Suprapubic skin (tissue), 4 donors: Measurements from ENCODE around the gene JUND. TPM values are rescaled to one million over a fixed set of nuclear protein-coding genes. Genes with fewer than 3 reads are reported as not detected.

Source experiments
- DNase-seq, 2 donors: peaks; one replicate each; pipeline ENCODE4 v3.0.0-alpha.2; 2019; ENCODE audit warnings: low spot score in 2 of 2
- H3K27ac ChIP-seq: fragments of 200-600 bp; sonication (generic); one replicate; pipeline ENCODE4 v1.5.1; 2019
- H3K27me3 ChIP-seq: fragments of 200-600 bp; sonication (generic); one replicate; pipeline ENCODE4 v1.5.1; 2019
- H3K36me3 ChIP-seq: fragments of 200-600 bp; sonication (generic); one replicate; pipeline ENCODE4 v1.5.1; 2019
- H3K4me1 ChIP-seq: fragments of 200-600 bp; sonication (generic); one replicate; pipeline ENCODE4 v1.5.1; 2019
- H3K4me3 ChIP-seq: fragments of 200-600 bp; sonication (generic); one replicate; pipeline ENCODE4 v1.5.1; 2019; ENCODE audit warnings: mild to moderate bottlenecking
- H3K9me3 ChIP-seq: fragments of 200-600 bp; sonication (generic); one replicate; pipeline ENCODE4 v1.5.1; 2019
- EP300 ChIP-seq: sonication (generic); formaldehyde crosslinking; IDR thresholded peaks from one replicate; pipeline ENCODE4 v1.6.1; 2017; ENCODE audit warnings: antibody characterized with exemption
- POLR2A ChIP-seq, 2 donors: fragments of 450-650 bp; IDR thresholded peaks; one replicate each; pipeline ENCODE4 v1.6.1; 2017; ENCODE audit warnings: antibody characterized with exemption in 2 of 2, mild to moderate bottlenecking in 2 of 2, moderate library complexity in 2 of 2
- POLR2AphosphoS5 ChIP-seq, 3 donors: sonication (generic); formaldehyde crosslinking; IDR thresholded peaks; one replicate each; pipeline ENCODE4 v1.6.1; 2017; ENCODE audit warnings: antibody characterized with exemption in 3 of 3
- WGBS: methylation state at CpG from one replicate; pipeline ENCODE4 v1.1.5; 2018; 5-methylcytosine and 5-hydroxymethylcytosine counted together
- total RNA-seq, 4 donors: library from RNA; depleted of rRNA; stranded (reverse); fragments of >200 nt; gene quantifications; one replicate each; pipeline ENCODE4 v1.1.0, GENCODE V29; 2016
- TF ChIP-seq, protein P1 (sequence below), 2 donors: fragments of 200-600 bp in 1 of 2; fragments of 450-650 bp in 1 of 2; sonication (generic) in 1 of 2; IDR thresholded peaks; one replicate each; pipeline ENCODE4 v1.5.1; 2016 to 2019; ENCODE audit warnings: antibody characterized with exemption in 2 of 2, mild to moderate bottlenecking in 1 of 2, moderate library complexity in 1 of 2

Gene JUND
- total RNA-seq, 4 donors from 2014 or later: 330 to 579 (median 396) TPM

DNA sequence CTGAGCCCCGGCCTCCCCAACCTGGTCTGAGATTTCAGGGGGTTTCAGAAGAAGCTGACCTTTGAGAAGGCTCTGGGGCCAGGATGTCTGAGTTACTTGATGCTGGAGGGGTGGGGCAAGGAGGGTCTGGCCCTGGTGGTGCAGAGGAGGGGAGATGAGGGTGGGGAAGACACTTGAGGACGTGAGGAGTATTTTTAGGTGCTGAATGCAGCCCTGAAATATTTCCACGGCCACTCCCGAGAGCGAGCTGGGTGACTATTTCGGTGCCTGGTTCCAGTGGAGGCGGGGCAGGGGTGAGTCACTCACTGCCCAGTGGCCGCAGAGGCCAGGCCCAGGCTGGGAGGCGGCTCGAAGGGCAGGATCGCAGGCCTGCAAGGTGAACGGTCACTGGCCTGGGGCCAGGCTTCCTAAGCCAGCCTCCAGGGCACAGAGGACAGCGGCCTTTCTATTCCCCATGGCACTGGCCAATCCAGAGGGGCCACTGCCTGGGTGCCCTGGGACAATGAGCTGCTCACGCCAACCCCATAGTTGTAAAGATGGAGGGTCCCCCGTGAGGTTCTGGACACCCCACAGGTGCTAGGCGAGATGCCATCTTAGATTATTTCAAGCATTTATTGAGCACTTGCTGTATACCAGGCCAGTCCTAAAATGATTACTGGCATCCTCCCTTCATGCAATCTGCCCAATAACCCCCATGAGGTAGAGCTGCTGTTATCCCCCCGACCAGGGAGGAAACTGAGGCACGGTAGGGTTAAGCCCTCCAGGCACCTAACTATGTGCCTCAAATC, 19.7 kb upstream of the JUND start:
- DNase-seq: peak in 1 of 2 donors; percentile 90
- Histone ChIP-seq H3K27me3 (no peaks in the 10 kb centered on the region), H3K9me3 (no peaks in the 10 kb centered on the region), H3K4me1 (peaks cover 50% of the 10 kb centered on the region), H3K27ac (peak overlapping the region; percentile 72), H3K36me3 (no peaks in the 10 kb centered on the region), H3K4me3 (no peak overlapping the region)
- 50% methylated on average over 11 of the region's 18 CpGs for WGBS
- peak in 1 of 3 donors; percentile 12 for TF ChIP-seq POLR2AphosphoS5 (IDR thresholded peaks at IDR 0.05)
- TF ChIP-seq, protein P1, sequence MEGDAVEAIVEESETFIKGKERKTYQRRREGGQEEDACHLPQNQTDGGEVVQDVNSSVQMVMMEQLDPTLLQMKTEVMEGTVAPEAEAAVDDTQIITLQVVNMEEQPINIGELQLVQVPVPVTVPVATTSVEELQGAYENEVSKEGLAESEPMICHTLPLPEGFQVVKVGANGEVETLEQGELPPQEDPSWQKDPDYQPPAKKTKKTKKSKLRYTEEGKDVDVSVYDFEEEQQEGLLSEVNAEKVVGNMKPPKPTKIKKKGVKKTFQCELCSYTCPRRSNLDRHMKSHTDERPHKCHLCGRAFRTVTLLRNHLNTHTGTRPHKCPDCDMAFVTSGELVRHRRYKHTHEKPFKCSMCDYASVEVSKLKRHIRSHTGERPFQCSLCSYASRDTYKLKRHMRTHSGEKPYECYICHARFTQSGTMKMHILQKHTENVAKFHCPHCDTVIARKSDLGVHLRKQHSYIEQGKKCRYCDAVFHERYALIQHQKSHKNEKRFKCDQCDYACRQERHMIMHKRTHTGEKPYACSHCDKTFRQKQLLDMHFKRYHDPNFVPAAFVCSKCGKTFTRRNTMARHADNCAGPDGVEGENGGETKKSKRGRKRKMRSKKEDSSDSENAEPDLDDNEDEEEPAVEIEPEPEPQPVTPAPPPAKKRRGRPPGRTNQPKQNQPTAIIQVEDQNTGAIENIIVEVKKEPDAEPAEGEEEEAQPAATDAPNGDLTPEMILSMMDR (IDR thresholded peaks at IDR 0.05): no peak
- no peak for TF ChIP-seq POLR2A (IDR thresholded peaks at IDR 0.05)

DNA sequence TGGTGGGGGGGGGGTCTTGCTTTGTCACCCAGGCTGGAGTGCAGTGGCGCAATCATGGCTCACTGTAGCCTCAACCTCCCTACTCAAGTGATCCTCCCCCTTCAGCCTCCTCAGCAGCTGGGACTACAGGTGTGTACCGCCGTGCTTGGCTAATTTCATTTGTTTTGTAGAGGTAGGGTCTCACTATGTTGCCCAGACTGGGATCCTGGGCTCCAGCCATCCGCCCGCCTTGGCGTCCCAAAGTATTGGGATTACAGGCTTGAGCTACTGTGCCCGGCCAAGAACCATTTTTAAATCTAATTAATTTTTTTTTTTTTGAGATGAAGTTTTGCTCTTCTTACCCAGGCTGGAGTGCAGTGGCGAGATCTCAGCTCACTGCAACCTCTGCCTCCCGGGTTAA, 18.2 kb upstream of the JUND start:
- WGBS: 93% methylated on average over 9 of the region's 9 CpGs
- Histone ChIP-seq H3K4me1 (peaks cover 39% of the 10 kb centered on the region), H3K36me3 (no peaks in the 10 kb centered on the region), H3K27ac (no peak overlapping the region), H3K9me3 (no peaks in the 10 kb centered on the region), H3K27me3 (no peaks in the 10 kb centered on the region), H3K4me3 (no peak overlapping the region)
- TF ChIP-seq EP300 (no peak), POLR2A (IDR thresholded peaks at IDR 0.05) (no peak), POLR2AphosphoS5 (IDR thresholded peaks at IDR 0.05) (no peak)
- TF ChIP-seq, protein P1 (IDR thresholded peaks at IDR 0.05): no peak
- DNase-seq: no peak

DNA sequence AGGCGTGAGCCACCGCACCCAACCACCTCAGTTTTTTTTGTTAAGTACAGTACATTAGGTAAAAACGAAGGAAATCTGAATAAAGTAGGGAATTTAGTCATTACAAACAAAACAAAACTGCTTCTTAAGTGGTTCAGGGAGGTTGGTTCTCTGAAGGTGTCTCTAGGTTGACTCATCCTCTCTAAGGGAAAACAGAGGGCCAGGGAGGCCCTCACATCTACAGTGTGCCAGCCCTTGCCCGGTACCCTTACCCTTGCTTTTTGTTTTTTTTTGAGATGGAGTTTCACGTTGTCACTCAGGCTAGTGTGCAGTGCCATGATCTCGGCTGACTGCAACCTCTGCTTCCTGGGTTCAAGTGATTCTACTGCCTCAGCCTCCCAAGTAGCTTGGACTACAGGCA, 17.2 kb upstream of the JUND start:
- TF ChIP-seq, protein P1 (IDR thresholded peaks at IDR 0.05): no peak
- TF ChIP-seq EP300 (no peak), POLR2A (IDR thresholded peaks at IDR 0.05) (no peak), POLR2AphosphoS5 (IDR thresholded peaks at IDR 0.05) (no peak)
- H3K4me3 ChIP-seq: no peak overlapping the region
- no peaks in the 10 kb centered on the region for H3K27me3 ChIP-seq
- H3K36me3 ChIP-seq: no peaks in the 10 kb centered on the region
- H3K4me1 ChIP-seq: peaks cover 31% of the 10 kb centered on the region
- no peak overlapping the region for H3K27ac ChIP-seq
- DNase-seq: no peak
- 83% methylated on average over 6 of the region's 6 CpGs for WGBS
- no peaks in the 10 kb centered on the region for H3K9me3 ChIP-seq

DNA sequence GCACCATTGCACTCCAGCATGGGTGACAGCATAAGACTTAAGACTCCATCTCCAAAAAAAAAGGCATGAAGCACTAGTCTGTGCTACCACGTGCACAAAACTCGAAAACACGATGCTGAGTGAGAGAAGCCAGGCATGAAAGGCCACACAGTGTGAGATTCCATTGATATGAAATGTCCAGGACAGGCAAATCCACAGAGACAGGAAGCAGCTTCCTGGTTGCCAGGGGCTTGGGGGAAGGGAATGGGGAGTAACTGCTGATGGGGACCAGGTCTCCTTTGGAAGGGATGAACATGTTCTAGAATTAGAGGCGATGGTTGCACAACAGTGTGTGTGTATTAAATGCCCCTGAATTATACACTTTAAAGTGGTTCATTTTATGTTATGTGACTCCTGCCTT, 15.9 kb upstream of the JUND start:
- no peak for TF ChIP-seq POLR2A (IDR thresholded peaks at IDR 0.05)
- TF ChIP-seq, protein P1 (IDR thresholded peaks at IDR 0.05): no peak
- TF ChIP-seq POLR2AphosphoS5 (IDR thresholded peaks at IDR 0.05): no peak
- TF ChIP-seq EP300: no peak
- no peaks in the 10 kb centered on the region for H3K27me3 ChIP-seq
- no peak overlapping the region for H3K4me3 ChIP-seq
- H3K9me3 ChIP-seq: no peaks in the 10 kb centered on the region
- no peak overlapping the region for H3K27ac ChIP-seq
- peaks cover 31% of the 10 kb centered on the region for H3K4me1 ChIP-seq
- DNase-seq: no peak
- 62% methylated on average over 4 of the region's 4 CpGs for WGBS
- no peaks in the 10 kb centered on the region for H3K36me3 ChIP-seq

DNA sequence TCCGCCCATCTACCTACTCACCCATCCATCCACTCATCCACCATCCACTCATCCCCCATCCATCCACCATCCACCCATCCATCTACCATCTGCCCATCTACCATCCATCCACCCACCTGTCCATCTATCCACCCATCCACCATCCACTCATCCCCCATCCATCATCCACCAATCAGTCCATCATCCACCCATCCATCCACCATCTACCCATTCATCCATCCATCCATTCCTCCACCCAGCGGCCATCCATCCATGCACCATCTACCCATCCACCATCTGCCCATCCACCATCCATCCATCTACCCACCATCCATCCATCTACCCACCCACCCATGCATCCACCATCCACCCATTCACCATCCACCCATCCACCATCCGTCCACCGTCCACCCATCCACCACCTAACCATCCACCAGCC, 13.6 kb upstream of the JUND start:
- Histone ChIP-seq H3K27ac (no peak overlapping the region), H3K36me3 (no peaks in the 10 kb centered on the region), H3K4me1 (peaks cover 38% of the 10 kb centered on the region), H3K27me3 (no peaks in the 10 kb centered on the region), H3K9me3 (no peaks in the 10 kb centered on the region), H3K4me3 (no peak overlapping the region)
- DNase-seq: peak in 1 of 2 donors; percentile 60
- 73% methylated on average over 4 of the region's 4 CpGs for WGBS
- TF ChIP-seq EP300: no peak
- TF ChIP-seq, protein P1 (IDR thresholded peaks at IDR 0.05): no peak
- no peak for TF ChIP-seq POLR2A (IDR thresholded peaks at IDR 0.05)
- TF ChIP-seq POLR2AphosphoS5 (IDR thresholded peaks at IDR 0.05): no peak
